ENCODE data around the gene GPNMB. TPM values are rescaled to one million over a fixed set of nuclear protein-coding genes. Genes with fewer than 3 reads are reported as not detected.

GPNMB gene
- total RNA-seq, 1 donor = 380 TPM

- no peak overlapping the region for H3K4me2 ChIP-seq (ENCODE audit: insufficient read depth, low read length)
These were observed 13.8 kb downstream of the GPNMB start for GRCh38 chr7:23260371-23260770.

GRCh38 chr7:23261843-23262452, 15.4 kb downstream of the GPNMB start:
- peak; percentile 93 for DNase-seq (ENCODE audit: insufficient read length, low spot score, missing footprints)
- H4K20me1 ChIP-seq (ENCODE audit: insufficient read depth, low read length) = no peaks in the 10 kb centered on the region
- H3K4me3 ChIP-seq (ENCODE audit: insufficient read depth, low read length) = no peak overlapping the region
- H3K4me2 ChIP-seq (ENCODE audit: insufficient read depth, low read length) = peak overlapping the region; percentile 50
- peak; percentile 95 for TF ChIP-seq CTCF (IDR thresholded peaks at IDR 0.05; ENCODE audit: extremely low read depth, low read depth, low read length)
- H2AFZ ChIP-seq (ENCODE audit: low read length) = no peak overlapping the region
- H3K4me1 ChIP-seq (ENCODE audit: insufficient read depth, low read length) = no peaks in the 10 kb centered on the region
- H3K9me3 ChIP-seq (ENCODE audit: low read depth, low read length) = no peaks in the 10 kb centered on the region
- H3K27ac ChIP-seq (ENCODE audit: low read depth, low read length) = no peak overlapping the region
- H3K79me2 ChIP-seq (ENCODE audit: insufficient read depth, low read length) = no peaks in the 10 kb centered on the region
- H3K36me3 ChIP-seq (ENCODE audit: insufficient read depth, low read length) = no peaks in the 10 kb centered on the region
- H3K27me3 ChIP-seq (ENCODE audit: insufficient read depth, low read length) = no peaks in the 10 kb centered on the region

More at GRCh38 chr7:23260371-23260770, 13.8 kb downstream of the GPNMB start:
- H3K4me3 ChIP-seq (ENCODE audit: insufficient read depth, low read length) = no peak overlapping the region
- H3K36me3 ChIP-seq (ENCODE audit: insufficient read depth, low read length) = no peaks in the 10 kb centered on the region
- no peak overlapping the region for H3K27ac ChIP-seq (ENCODE audit: low read depth, low read length)
- no peaks in the 10 kb centered on the region for H4K20me1 ChIP-seq (ENCODE audit: insufficient read depth, low read length)
- no peaks in the 10 kb centered on the region for H3K27me3 ChIP-seq (ENCODE audit: insufficient read depth, low read length)
- no peaks in the 10 kb centered on the region for H3K4me1 ChIP-seq (ENCODE audit: insufficient read depth, low read length)
- no peaks in the 10 kb centered on the region for H3K79me2 ChIP-seq (ENCODE audit: insufficient read depth, low read length)
- no peak for DNase-seq (ENCODE audit: insufficient read length, low spot score, missing footprints)
- H2AFZ ChIP-seq (ENCODE audit: low read length) = no peak overlapping the region
- no peak for TF ChIP-seq CTCF (IDR thresholded peaks at IDR 0.05; ENCODE audit: extremely low read depth, low read depth, low read length)
- no peaks in the 10 kb centered on the region for H3K9me3 ChIP-seq (ENCODE audit: low read depth, low read length)

- H3K79me2 ChIP-seq (ENCODE audit: insufficient read depth, low read length) = no peaks in the 10 kb centered on the region
- no peak overlapping the region for H2AFZ ChIP-seq (ENCODE audit: low read length)
- no peak for DNase-seq (ENCODE audit: insufficient read length, low spot score, missing footprints)
- TF ChIP-seq CTCF (IDR thresholded peaks at IDR 0.05; ENCODE audit: extremely low read depth, low read depth, low read length) = no peak
- no peaks in the 10 kb centered on the region for H3K9me3 ChIP-seq (ENCODE audit: low read depth, low read length)
- H3K4me2 ChIP-seq (ENCODE audit: insufficient read depth, low read length) = no peak overlapping the region
- H3K27ac ChIP-seq (ENCODE audit: low read depth, low read length) = no peak overlapping the region
- no peaks in the 10 kb centered on the region for H3K4me1 ChIP-seq (ENCODE audit: insufficient read depth, low read length)
- H3K36me3 ChIP-seq (ENCODE audit: insufficient read depth, low read length) = peaks cover 8% of the 10 kb centered on the region
- H3K27me3 ChIP-seq (ENCODE audit: insufficient read depth, low read length) = no peaks in the 10 kb centered on the region
- H3K4me3 ChIP-seq (ENCODE audit: insufficient read depth, low read length) = no peak overlapping the region
- H4K20me1 ChIP-seq (ENCODE audit: insufficient read depth, low read length) = no peaks in the 10 kb centered on the region
These were observed 18.4 kb downstream of the GPNMB start for GRCh38 chr7:23264916-23265458.

GRCh38 chr7:23266918-23267317, 20.3 kb downstream of the GPNMB start:
- no peak overlapping the region for H3K27ac ChIP-seq (ENCODE audit: low read depth, low read length)
- peaks cover 8% of the 10 kb centered on the region for H3K36me3 ChIP-seq (ENCODE audit: insufficient read depth, low read length)
- no peaks in the 10 kb centered on the region for H4K20me1 ChIP-seq (ENCODE audit: insufficient read depth, low read length)

More at GRCh38 chr7:23266918-23267317, 20.3 kb downstream of the GPNMB start:
- H3K4me2 ChIP-seq (ENCODE audit: insufficient read depth, low read length) = no peak overlapping the region
- no peaks in the 10 kb centered on the region for H3K4me1 ChIP-seq (ENCODE audit: insufficient read depth, low read length)
- no peak for DNase-seq (ENCODE audit: insufficient read length, low spot score, missing footprints)
- no peaks in the 10 kb centered on the region for H3K79me2 ChIP-seq (ENCODE audit: insufficient read depth, low read length)
- H3K4me3 ChIP-seq (ENCODE audit: insufficient read depth, low read length) = no peak overlapping the region
- no peaks in the 10 kb centered on the region for H3K9me3 ChIP-seq (ENCODE audit: low read depth, low read length)
- no peak for TF ChIP-seq CTCF (IDR thresholded peaks at IDR 0.05; ENCODE audit: extremely low read depth, low read depth, low read length)
- H2AFZ ChIP-seq (ENCODE audit: low read length) = no peak overlapping the region
- peaks cover 5% of the 10 kb centered on the region for H3K27me3 ChIP-seq (ENCODE audit: insufficient read depth, low read length)
